ENCODE data around the gene PPA2.

GRCh38 chr4:105503484-105503883 is 29.6 kb upstream of the PPA2 start:
- TF ChIP-seq, protein P1, sequence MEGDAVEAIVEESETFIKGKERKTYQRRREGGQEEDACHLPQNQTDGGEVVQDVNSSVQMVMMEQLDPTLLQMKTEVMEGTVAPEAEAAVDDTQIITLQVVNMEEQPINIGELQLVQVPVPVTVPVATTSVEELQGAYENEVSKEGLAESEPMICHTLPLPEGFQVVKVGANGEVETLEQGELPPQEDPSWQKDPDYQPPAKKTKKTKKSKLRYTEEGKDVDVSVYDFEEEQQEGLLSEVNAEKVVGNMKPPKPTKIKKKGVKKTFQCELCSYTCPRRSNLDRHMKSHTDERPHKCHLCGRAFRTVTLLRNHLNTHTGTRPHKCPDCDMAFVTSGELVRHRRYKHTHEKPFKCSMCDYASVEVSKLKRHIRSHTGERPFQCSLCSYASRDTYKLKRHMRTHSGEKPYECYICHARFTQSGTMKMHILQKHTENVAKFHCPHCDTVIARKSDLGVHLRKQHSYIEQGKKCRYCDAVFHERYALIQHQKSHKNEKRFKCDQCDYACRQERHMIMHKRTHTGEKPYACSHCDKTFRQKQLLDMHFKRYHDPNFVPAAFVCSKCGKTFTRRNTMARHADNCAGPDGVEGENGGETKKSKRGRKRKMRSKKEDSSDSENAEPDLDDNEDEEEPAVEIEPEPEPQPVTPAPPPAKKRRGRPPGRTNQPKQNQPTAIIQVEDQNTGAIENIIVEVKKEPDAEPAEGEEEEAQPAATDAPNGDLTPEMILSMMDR (IDR thresholded peaks at IDR 0.05; ENCODE audit: low read depth, low read length, poor library complexity, severe bottlenecking): no peak
- no peak for TF ChIP-seq EZH2phosphoT487 (IDR thresholded peaks at IDR 0.05; ENCODE audit: borderline replicate concordance, low read length)

Measured in DOHH2 (cell line).